Colonic mucosa (tissue), 4 donors: ENCODE measurements around the gene BTRC. TPM values are rescaled to one million over a fixed set of nuclear protein-coding genes. Genes with fewer than 3 reads are reported as not detected.

Experiments
- DNase-seq: peaks from one replicate; pipeline ENCODE4 v3.0.0-alpha.2; 2020
- H3K27ac ChIP-seq: fragments of 200-600 bp; one replicate; pipeline ENCODE4 v1.8.0; 2021
- H3K27me3 ChIP-seq: fragments of 200-600 bp; one replicate; pipeline ENCODE4 v1.8.0; 2021
- H3K36me3 ChIP-seq: fragments of 200-600 bp; one replicate; pipeline ENCODE4 v1.8.0; 2021
- H3K4me1 ChIP-seq: fragments of 200-600 bp; one replicate; pipeline ENCODE4 v1.8.0; 2021; ENCODE audit warnings: mild to moderate bottlenecking
- H3K4me3 ChIP-seq: fragments of 200-600 bp; one replicate; pipeline ENCODE4 v1.8.0; 2021
- H3K9ac ChIP-seq, 2 donors: one replicate each; pipeline ENCODE4 v1.7.0; 2013; ENCODE audit warnings: control low read depth in 2 of 2, low read depth in 2 of 2, low read length in 2 of 2
- H3K9me3 ChIP-seq: fragments of 200-600 bp; one replicate; pipeline ENCODE4 v1.8.0; 2021
- CTCF ChIP-seq: fragments of 200-600 bp; IDR thresholded peaks from one replicate; pipeline ENCODE4 v1.8.0; 2022; ENCODE audit warnings: antibody characterized with exemption, mild to moderate bottlenecking
- intact Hi-C: fragments of 100-400 bp; cut with DNase I; formaldehyde crosslinking; loops from one replicate; pipeline ENCODE4 v1.14.1; 2022
- total RNA-seq, 2 donors: library from RNA; stranded (reverse); fragmentation: NEBNext Ultra II Directional in 1 of 2; extraction: Animal tissue kit (Norgen Biotek cat#: 25700) in 1 of 2; gene quantifications; one replicate each; pipeline ENCODE4 v1.2.1, GENCODE V29; 2021
- donor health status: healthy.
- donor health status: DM: no; HTN: no; CAD: no.
- donor health status: DM: no; HTN: no; CAD: no.

The BTRC gene
- total RNA-seq, 2 donors from 2014 or later: 9.9 to 10.5 TPM

GRCh38 chr10:101452593-101452992 is 98.6 kb downstream of the BTRC start:
- intact Hi-C loops: no loop called here
- Histone ChIP-seq H3K9me3 (no peaks in the 10 kb centered on the region), H3K27ac (no peak overlapping the region), H3K4me3 (no peak overlapping the region), H3K9ac (no peak overlapping the region), H3K27me3 (no peaks in the 10 kb centered on the region), H3K36me3 (no peaks in the 10 kb centered on the region), H3K4me1 (no peaks in the 10 kb centered on the region)
- no peak for DNase-seq
- TF ChIP-seq CTCF: no peak

- H3K36me3 ChIP-seq: no peaks in the 10 kb centered on the region
- H3K27me3 ChIP-seq: no peaks in the 10 kb centered on the region
- H3K9ac ChIP-seq: no peak overlapping the region
- no peak overlapping the region for H3K4me3 ChIP-seq
- H3K9me3 ChIP-seq: no peaks in the 10 kb centered on the region
- intact Hi-C loops: no loop called here
- no peak for DNase-seq
- no peaks in the 10 kb centered on the region for H3K4me1 ChIP-seq
- TF ChIP-seq CTCF: no peak
- no peak overlapping the region for H3K27ac ChIP-seq
These were observed 99.4 kb downstream of the BTRC start for GRCh38 chr10:101453318-101453717.

GRCh38 chr10:101453791-101454718 is 100.1 kb downstream of the BTRC start:
- Histone ChIP-seq H3K4me3 (no peak overlapping the region), H3K9ac (no peak overlapping the region), H3K4me1 (no peaks in the 10 kb centered on the region), H3K9me3 (no peaks in the 10 kb centered on the region), H3K27ac (no peak overlapping the region), H3K36me3 (no peaks in the 10 kb centered on the region), H3K27me3 (no peaks in the 10 kb centered on the region)
- TF ChIP-seq CTCF: no peak
- DNase-seq: no peak
- intact Hi-C loops: no loop called here

GRCh38 chr10:101458869-101459268 is 104.9 kb downstream of the BTRC start:
- Histone ChIP-seq H3K4me1 (no peaks in the 10 kb centered on the region), H3K36me3 (no peaks in the 10 kb centered on the region), H3K27ac (no peak overlapping the region), H3K4me3 (no peak overlapping the region), H3K27me3 (no peaks in the 10 kb centered on the region), H3K9me3 (no peaks in the 10 kb centered on the region), H3K9ac (no peak overlapping the region)
- no peak for DNase-seq
- TF ChIP-seq CTCF: no peak
- intact Hi-C loops: no loop called here

GRCh38 chr10:101464082-101464481 is 110.1 kb downstream of the BTRC start:
- Histone ChIP-seq H3K27me3 (no peaks in the 10 kb centered on the region), H3K36me3 (no peaks in the 10 kb centered on the region), H3K4me3 (no peak overlapping the region), H3K9me3 (no peaks in the 10 kb centered on the region), H3K4me1 (no peaks in the 10 kb centered on the region), H3K9ac (no peak overlapping the region), H3K27ac (no peak overlapping the region)
- TF ChIP-seq CTCF: no peak
- intact Hi-C loops: no loop called here
- DNase-seq: no peak
